Tibial nerve (tissue), 3 donors: ENCODE data around the gene MED12L.

Experiments used
- EP300 ChIP-seq, 2 donors: sonication (generic); formaldehyde crosslinking; IDR thresholded peaks; one replicate each; pipeline ENCODE4 v1.6.1; 2017; ENCODE audit warnings: antibody characterized with exemption in 2 of 2, mild to moderate bottlenecking in 1 of 2
- POLR2A ChIP-seq, 2 donors: fragments of 450-650 bp; IDR thresholded peaks; one replicate each; pipeline ENCODE4 v1.6.1; 2017; ENCODE audit warnings: antibody characterized with exemption in 2 of 2, mild to moderate bottlenecking in 2 of 2, moderate library complexity in 2 of 2

DNA sequence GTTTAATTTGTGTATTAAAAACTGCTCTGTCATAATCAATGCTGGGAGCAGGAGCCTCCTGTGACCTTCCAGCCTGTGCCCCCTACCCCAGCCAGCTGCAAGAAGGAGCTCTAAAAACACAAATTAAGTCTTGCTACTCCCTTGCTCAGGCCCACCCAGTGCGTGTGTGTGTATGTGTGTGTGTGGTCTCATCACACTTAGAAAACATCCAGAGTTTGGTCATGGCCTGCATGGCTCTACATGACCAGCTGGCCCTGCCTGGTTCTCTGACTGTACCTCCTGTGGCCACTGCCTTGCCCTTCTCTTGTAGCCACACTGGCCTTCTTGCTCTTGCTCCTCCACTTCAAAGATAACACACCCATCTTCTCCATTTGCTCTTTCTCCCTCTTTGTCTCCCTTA is 179.1 kb downstream of the MED12L start:
- no peak for TF ChIP-seq EP300 (IDR thresholded peaks at IDR 0.05)
- TF ChIP-seq POLR2A (IDR thresholded peaks at IDR 0.05), result no peak
